ENCODE measurements around the gene DLG1.
"Not testable (repeated sequence)": the region's sequence is repeated elsewhere in the genome, so short reads cannot be mapped to it uniquely, and the experiment has no call there.

DLG1 gene

GRCh38 chr3:197202694-197203093 lies 95.7 kb downstream of the DLG1 start:
- no peak for DNase-seq (ENCODE audit: low spot score)
- no peak for TF ChIP-seq CTCF (IDR thresholded peaks at IDR 0.05; ENCODE audit: extremely low read depth, missing control alignments)

GRCh38 chr3:197201791-197202452 lies 96.5 kb downstream of the DLG1 start:
- no peak for DNase-seq (ENCODE audit: low spot score)

GRCh38 chr3:197200856-197201255 lies 97.6 kb downstream of the DLG1 start:
- DNase-seq (ENCODE audit: low spot score), result not testable (repeated sequence)

More at GRCh38 chr3:197201791-197202452, 96.5 kb downstream of the DLG1 start:
- no peak for TF ChIP-seq CTCF (IDR thresholded peaks at IDR 0.05; ENCODE audit: extremely low read depth, missing control alignments)

GRCh38 chr3:197197334-197197733 lies 101.1 kb downstream of the DLG1 start:
- no peak for DNase-seq (ENCODE audit: low spot score)
- no peak for TF ChIP-seq CTCF (IDR thresholded peaks at IDR 0.05; ENCODE audit: extremely low read depth, missing control alignments)

- no peak for TF ChIP-seq CTCF (IDR thresholded peaks at IDR 0.05; ENCODE audit: extremely low read depth, missing control alignments)
- DNase-seq (ENCODE audit: low spot score), result no peak
These were observed 102.2 kb downstream of the DLG1 start for GRCh38 chr3:197196192-197196591.

- DNase-seq (ENCODE audit: low spot score), result no peak
- TF ChIP-seq CTCF (IDR thresholded peaks at IDR 0.05; ENCODE audit: extremely low read depth, missing control alignments), result no peak
These were observed 103.1 kb downstream of the DLG1 start for GRCh38 chr3:197195326-197195725.

GRCh38 chr3:197193759-197194158 lies 104.7 kb downstream of the DLG1 start:
- not testable (repeated sequence) for DNase-seq (ENCODE audit: low spot score)

- TF ChIP-seq CTCF (IDR thresholded peaks at IDR 0.05; ENCODE audit: extremely low read depth, missing control alignments), result no peak
- DNase-seq (ENCODE audit: low spot score), result no peak
These were observed 106.5 kb downstream of the DLG1 start for GRCh38 chr3:197191897-197192296.

Measured in GM20000 (cell line).